DOHH2 (cell line): ENCODE measurements around the gene PRR14.

Experiments used
- H3F3A ChIP-seq: fragments of 200-600 bp; sonication (generic), shearing (Covaris generic); 2 replicates; pipeline ENCODE4 v1.6.0; 2016; ENCODE audit warnings: antibody characterized with exemption, mild to moderate bottlenecking; ENCODE audit not compliant: control insufficient read depth, insufficient read depth
- H3K27ac ChIP-seq: fragments of 200-600 bp; sonication (generic); 2 replicates; pipeline ENCODE4 v1.5.1; 2014; ENCODE audit warnings: low read depth, mild to moderate bottlenecking, low read length, moderate library complexity
- H3K27me3 ChIP-seq: fragments of 200-600 bp; sonication (generic); 2 replicates; pipeline ENCODE4 v1.6.1; 2014; ENCODE audit warnings: mild to moderate bottlenecking, low read length, mixed read lengths; ENCODE audit not compliant: control insufficient read depth
- H3K36me3 ChIP-seq: fragments of 200-600 bp; sonication (generic); 2 replicates; pipeline ENCODE4 v1.6.1; 2014; ENCODE audit warnings: mild to moderate bottlenecking, low read length, moderate library complexity, mixed read lengths; ENCODE audit not compliant: control insufficient read depth
- H3K4me1 ChIP-seq: fragments of 200-600 bp; sonication (generic); 2 replicates; pipeline ENCODE4 v1.6.1; 2014; ENCODE audit warnings: mild to moderate bottlenecking, low read length, mixed read lengths; ENCODE audit not compliant: control insufficient read depth
- H3K4me2 ChIP-seq: fragments of 200-600 bp; sonication (generic); 2 replicates; pipeline ENCODE4 v1.6.0; 2014; ENCODE audit warnings: mild to moderate bottlenecking, low read length, moderate library complexity
- H3K4me3 ChIP-seq: fragments of 200-600 bp; sonication (generic); 2 replicates; pipeline ENCODE4 v1.5.1; 2014; ENCODE audit warnings: mild to moderate bottlenecking, low read length, mixed read lengths
- H3K79me2 ChIP-seq: fragments of 200-600 bp; sonication (generic); 2 replicates; pipeline ENCODE4 v1.6.1; 2014; ENCODE audit warnings: mild to moderate bottlenecking, low read length, mixed read lengths; ENCODE audit not compliant: control insufficient read depth
- H3K9me2 ChIP-seq: fragments of 200-600 bp; sonication (generic); replicated peaks from 2 replicates; pipeline ENCODE4 v1.6.1; 2014; ENCODE audit warnings: mild to moderate bottlenecking, low read length, mixed read lengths; ENCODE audit not compliant: control insufficient read depth
- H3K9me3 ChIP-seq: fragments of 200-600 bp; sonication (generic); 2 replicates; pipeline ENCODE4 v1.6.1; 2014; ENCODE audit warnings: antibody characterized with exemption, low read length, mixed read lengths; ENCODE audit not compliant: control insufficient read depth, insufficient read depth
- H4K20me1 ChIP-seq: fragments of 200-600 bp; sonication (generic); 2 replicates; pipeline ENCODE4 v1.6.0; 2014; ENCODE audit warnings: low read depth, mild to moderate bottlenecking, antibody characterized with exemption, low read length, moderate library complexity; ENCODE audit not compliant: control insufficient read depth, insufficient read depth
- CTCF ChIP-seq: fragments of 200-600 bp; sonication (generic); IDR thresholded peaks from one replicate; pipeline ENCODE4 v1.5.1; 2014; ENCODE audit warnings: antibody characterized with exemption, mild to moderate bottlenecking, low read depth, low read length; ENCODE audit not compliant: poor library complexity, severe bottlenecking
- EZH2phosphoT487 ChIP-seq: fragments of 200-600 bp; sonication (generic); IDR thresholded peaks from 2 replicates; pipeline ENCODE4 v1.6.1; 2017; ENCODE audit warnings: borderline replicate concordance, mild to moderate bottlenecking, antibody characterized with exemption, low read length, moderate library complexity, mixed read lengths

Gene PRR14

GRCh38 chr16:30603945-30604315 is 46.8 kb upstream of the PRR14 start:
- H3K9me2 ChIP-seq, result no peaks in the 10 kb centered on the region
- no peaks in the 10 kb centered on the region for H3K27me3 ChIP-seq
- H3K4me2 ChIP-seq, result no peak overlapping the region
- no peaks in the 10 kb centered on the region for H4K20me1 ChIP-seq
- H3F3A ChIP-seq, result peaks cover 6% of the 10 kb centered on the region
- TF ChIP-seq EZH2phosphoT487, result no peak
- no peak for TF ChIP-seq CTCF
- no peak overlapping the region for H3K27ac ChIP-seq
- H3K4me3 ChIP-seq, result no peak overlapping the region
- H3K36me3 ChIP-seq, result peaks cover 62% of the 10 kb centered on the region
- H3K9me3 ChIP-seq, result no peaks in the 10 kb centered on the region
- peaks cover 9% of the 10 kb centered on the region for H3K4me1 ChIP-seq
- H3K79me2 ChIP-seq, result peaks cover 15% of the 10 kb centered on the region

GRCh38 chr16:30604316-30604947 is 46.3 kb upstream of the PRR14 start:
- no peaks in the 10 kb centered on the region for H3K9me2 ChIP-seq
- no peaks in the 10 kb centered on the region for H3K27me3 ChIP-seq
- no peak overlapping the region for H3K4me3 ChIP-seq
- no peak for TF ChIP-seq CTCF
- H3K79me2 ChIP-seq, result peaks cover 20% of the 10 kb centered on the region
- H3K4me2 ChIP-seq, result no peak overlapping the region
- no peaks in the 10 kb centered on the region for H4K20me1 ChIP-seq
- peaks cover 65% of the 10 kb centered on the region for H3K36me3 ChIP-seq
- peaks cover 14% of the 10 kb centered on the region for H3K4me1 ChIP-seq
- H3F3A ChIP-seq, result peaks cover 6% of the 10 kb centered on the region
- H3K27ac ChIP-seq, result no peak overlapping the region
- H3K9me3 ChIP-seq, result no peaks in the 10 kb centered on the region

- H3K9me3 ChIP-seq, result no peaks in the 10 kb centered on the region
- H3K4me3 ChIP-seq, result no peak overlapping the region
- H3K4me1 ChIP-seq, result peaks cover 15% of the 10 kb centered on the region
- H3K79me2 ChIP-seq, result peaks cover 27% of the 10 kb centered on the region
- no peaks in the 10 kb centered on the region for H4K20me1 ChIP-seq
- peaks cover 6% of the 10 kb centered on the region; the same call in 1 of the 2 replicates for H3F3A ChIP-seq
- no peaks in the 10 kb centered on the region for H3K27me3 ChIP-seq
- H3K27ac ChIP-seq, result no peak overlapping the region
- H3K9me2 ChIP-seq, result no peaks in the 10 kb centered on the region
- H3K36me3 ChIP-seq, result peaks cover 71% of the 10 kb centered on the region
- no peak overlapping the region for H3K4me2 ChIP-seq
- TF ChIP-seq CTCF (no peak), EZH2phosphoT487 (no peak)
Observed at GRCh38 chr16:30605158-30605557, 45.6 kb upstream of the PRR14 start.
